ENCODE data around the gene OOSP2.
"Not testable (repeated sequence)": the region's sequence is repeated elsewhere in the genome, so short reads cannot be mapped to it uniquely, and the experiment has no call there.

OOSP2 gene, protein sequence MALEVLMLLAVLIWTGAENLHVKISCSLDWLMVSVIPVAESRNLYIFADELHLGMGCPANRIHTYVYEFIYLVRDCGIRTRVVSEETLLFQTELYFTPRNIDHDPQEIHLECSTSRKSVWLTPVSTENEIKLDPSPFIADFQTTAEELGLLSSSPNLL

DNA sequence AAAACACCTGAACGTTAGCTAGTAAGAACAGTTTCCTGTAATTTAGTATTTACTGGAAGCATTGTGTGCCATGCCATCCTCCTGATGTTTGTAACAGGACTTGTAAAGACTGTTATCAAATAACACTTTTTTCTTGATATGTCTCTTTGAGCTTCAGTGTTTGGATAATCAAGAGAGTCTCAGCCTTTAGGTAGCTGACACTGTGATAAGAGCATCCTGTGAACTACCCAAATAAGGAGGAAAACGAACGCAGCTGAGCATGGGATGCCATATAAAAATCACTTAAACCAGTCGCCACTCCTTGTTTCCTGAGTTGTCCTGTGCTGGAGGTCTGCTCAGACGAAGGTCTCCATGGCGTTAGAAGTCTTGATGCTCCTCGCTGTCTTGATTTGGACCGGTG lies at the start of gene OOSP2:
TSS of gene OOSP2 (plus strand) at position 301 of the 400 bp plus-strand sequence. CDS start at position 352, 51 bp downstream.
- no peak for DNase-seq (ENCODE audit: low read depth, low spot score)

DNA sequence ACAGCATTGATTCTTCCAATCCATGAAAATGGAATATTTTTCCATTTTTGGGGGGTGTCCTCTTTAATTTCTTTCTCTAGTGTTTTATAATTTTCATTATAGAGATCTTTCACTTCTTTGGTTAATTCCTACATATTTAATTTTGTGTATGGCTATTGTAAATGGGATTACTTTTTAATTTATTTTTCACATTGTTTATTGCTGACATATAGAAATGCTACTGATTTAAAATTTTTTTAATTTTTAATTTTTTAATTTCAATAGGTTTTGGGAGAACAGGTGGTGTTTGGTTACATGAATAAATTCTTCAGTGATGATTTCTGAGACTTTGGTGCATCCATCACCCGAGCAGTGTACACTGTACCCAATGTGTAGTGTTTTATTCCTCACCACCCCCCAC lies 49.8 kb upstream of the OOSP2 start:
- DNase-seq (ENCODE audit: low read depth, low spot score): no peak

DNA sequence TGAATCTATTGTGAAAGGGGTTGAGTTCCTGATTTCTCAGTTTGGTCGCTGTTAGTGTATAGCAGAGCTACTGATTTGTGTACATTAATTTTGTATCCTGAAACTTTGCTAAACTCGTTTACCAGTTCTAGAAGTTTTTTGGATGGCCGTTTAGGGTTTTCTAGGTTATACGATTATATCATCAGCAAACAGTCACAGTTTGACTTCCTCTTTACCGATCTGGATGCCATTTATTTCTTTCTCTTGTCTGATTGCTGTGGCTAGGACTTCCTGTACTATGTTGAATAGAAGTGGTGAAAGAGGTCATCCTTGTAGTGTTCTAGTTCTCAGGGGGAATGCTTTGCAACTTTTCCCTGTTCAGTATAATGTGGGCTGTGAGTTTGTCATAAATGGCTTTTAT lies 47.8 kb upstream of the OOSP2 start:
- no peak for DNase-seq (ENCODE audit: low read depth, low spot score)

DNA sequence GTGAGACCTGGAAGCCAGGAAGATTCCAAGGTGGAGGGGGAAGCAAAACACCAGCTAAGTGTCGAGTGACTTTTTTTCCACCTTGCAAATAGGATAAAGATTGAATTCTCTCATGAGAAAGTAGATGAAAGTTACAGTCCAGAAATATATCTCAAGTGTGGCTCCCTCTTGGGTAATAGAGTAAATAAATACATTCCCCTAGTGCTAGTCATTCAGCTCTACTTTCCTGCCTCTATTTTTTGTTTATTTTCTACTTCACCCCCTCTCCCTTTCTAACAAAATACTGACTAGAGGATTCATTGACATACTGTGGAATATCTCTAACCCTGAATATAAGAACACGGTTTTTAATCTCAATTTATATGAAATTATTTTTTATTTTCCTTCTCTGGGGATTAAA lies 42.4 kb upstream of the OOSP2 start:
- no peak for DNase-seq (ENCODE audit: low read depth, low spot score)

DNA sequence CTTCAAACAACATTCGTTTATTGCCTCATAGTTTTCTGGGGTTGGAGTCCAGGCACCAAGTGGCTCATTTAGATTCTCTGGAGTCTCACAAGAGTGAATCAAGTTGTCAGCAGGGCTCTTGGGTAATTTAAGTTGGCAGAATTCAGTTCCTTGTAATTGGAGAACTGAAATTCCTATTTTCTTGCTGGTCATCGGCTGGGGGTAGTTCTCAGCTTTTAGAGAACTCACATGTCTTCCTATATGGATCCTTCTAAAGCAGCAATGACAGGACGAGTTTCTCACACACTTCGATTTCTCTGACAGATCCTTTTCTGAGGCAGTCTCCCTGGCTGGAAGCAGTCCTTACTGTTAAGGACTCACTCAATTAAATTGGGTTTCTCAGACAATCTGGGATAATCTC lies 40.5 kb upstream of the OOSP2 start:
- DNase-seq (ENCODE audit: low read depth, low spot score): no peak

DNA sequence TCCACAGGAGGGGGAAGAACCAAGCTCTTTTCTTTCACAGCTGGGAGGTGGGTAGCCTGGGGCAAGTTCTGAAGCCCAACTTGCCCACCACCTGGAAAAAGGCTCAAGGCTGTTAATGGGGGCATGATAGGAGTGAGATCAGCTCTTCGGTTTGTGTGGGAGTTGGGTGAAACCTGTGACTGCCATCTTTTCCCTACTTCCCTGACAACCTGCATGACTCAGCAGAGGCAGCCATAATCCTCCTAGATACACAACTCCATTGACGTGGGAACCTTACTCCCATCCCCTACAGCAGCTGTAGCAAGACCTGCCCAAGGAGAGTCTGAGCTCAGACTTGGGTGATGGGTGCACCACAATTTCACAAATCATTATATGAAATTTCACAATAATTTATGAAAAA lies 36.5 kb upstream of the OOSP2 start:
- no peak for DNase-seq (ENCODE audit: low read depth, low spot score)

DNA sequence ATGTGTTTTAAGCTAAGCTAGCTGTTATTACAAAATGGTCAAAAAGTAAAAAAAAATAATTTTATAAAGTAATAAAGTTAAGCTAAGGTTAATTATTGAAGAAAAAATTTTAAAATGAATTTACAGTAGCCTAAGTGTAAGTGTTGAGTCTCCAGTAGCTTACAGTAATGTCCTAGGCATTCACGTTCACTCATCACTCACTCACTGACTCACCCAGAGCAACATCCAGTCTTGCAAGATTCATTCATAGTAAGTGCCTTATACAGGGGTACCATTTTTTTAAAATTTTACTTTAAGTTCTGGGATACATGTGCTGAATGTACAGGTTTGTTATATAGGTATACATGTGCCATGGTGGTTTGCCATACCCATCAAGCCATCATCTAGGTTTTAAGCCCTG lies 34.8 kb upstream of the OOSP2 start:
- no peak for DNase-seq (ENCODE audit: low read depth, low spot score)

DNA sequence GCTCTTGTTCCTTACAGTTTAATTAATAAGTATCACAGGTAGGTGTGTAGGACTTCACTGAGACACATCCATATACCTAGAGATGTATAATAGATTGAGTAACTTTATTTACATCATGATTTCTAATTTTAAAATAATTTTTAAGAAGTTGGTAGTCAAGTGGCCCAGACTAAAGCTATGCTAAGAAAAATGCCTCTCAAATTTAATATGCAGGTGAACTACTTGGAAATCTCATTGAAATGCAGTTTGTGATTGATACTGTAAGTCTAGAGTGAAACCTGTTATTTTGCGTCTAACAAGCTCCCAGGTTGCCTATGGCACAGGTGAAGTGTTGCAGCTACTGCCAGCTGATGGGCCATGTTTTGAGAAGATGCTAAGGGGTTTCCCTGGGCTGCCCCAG lies 23.3 kb upstream of the OOSP2 start, which contains the start of gene OOSP4B:
TSS of gene OOSP4B (plus strand) at position 301 of the 400 bp plus-strand sequence.
- no peak for DNase-seq (ENCODE audit: low read depth, low spot score)

DNA sequence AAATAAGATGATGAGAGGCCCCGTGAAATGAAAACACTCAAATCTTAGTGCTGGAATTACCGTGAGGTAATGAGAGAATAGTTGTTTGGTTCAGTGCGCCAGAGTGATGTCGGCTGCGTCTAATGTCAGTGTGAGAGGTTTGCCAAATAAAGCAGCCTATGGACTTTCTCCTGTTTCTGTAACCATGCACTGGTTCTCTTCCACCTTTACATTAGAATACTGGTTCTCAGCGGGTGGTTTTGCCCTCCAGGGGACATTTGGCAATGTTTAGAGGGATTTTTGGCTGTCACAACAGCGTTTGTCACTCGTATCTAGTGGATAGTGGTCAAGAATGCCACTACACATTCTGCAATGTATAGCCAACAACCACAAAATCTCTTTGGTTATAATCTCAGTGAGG lies 22.2 kb upstream of the OOSP2 start:
- DNase-seq (ENCODE audit: low read depth, low spot score): no peak

DNA sequence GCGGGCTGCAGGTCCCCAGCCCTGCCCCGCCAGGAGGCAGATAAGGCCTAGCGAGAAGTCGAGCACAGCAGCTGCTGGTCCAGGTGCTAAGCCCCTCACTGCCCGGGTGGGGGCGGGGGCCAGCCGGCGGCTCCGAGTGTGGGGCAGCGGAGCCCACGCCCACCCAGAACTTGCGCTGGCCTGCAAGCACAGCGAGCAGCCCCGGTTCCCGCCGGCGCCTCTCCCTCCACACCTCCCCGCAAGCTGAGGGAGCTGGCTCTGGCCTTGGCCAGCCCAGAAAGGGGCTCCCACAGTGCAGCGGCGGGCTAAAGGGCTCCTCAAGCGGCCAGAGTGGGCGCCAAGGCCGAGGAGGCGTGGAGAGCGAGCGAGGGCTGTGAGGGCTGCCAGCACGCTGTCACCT lies 19.8 kb upstream of the OOSP2 start:
- DNase-seq (ENCODE audit: low read depth, low spot score): not testable (repeated sequence)

DNA sequence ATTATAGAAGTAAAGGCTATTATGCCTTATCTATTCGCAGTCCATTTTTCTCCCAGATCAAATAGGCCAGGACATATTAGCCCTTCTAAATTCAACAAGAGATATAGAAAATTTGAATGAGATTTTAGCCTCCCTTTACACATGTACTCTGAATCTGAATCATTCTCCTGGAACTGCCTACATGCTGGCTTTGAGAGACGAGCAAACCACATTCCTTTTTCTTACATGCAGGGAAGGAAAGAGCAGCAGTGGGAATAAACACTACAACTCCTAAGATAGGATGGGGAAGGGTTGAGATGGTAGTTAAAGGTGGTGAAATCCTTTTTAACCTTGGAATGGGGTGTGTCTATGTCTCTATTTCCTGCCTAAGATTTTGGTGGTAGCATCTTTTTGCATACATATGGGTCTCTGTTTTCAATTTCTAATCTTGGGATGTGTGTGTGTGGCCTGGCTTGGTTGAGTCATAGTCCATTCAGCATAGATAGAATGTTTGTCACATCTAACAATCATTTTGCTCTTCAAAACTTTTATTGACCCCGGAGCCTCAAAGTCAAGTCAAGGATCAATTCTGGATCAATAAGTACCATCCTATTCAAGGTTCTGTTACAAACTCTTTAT lies 11.1 kb upstream of the OOSP2 start:
- DNase-seq (ENCODE audit: low read depth, low spot score): no peak

DNA sequence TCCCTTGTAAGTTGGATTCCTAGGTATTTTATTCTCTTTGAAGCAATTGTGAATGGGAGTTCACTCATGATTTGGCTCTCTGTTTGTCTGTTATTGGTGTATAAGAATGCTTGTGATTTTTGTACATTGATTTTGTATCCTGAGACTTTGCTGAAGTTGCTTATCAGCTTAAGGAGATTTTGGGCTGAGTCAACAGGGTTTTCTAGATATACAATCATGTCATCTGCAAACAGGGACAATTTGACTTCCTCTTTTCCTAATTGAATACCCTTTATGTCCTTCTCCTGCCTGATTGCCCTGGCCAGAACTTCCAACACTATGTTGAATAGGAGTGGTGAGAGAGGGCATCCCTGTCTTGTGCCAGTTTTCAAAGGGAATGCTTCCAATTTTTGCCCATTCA lies 10.2 kb downstream of the OOSP2 start:
- DNase-seq (ENCODE audit: low read depth, low spot score): not testable (repeated sequence)

DNA sequence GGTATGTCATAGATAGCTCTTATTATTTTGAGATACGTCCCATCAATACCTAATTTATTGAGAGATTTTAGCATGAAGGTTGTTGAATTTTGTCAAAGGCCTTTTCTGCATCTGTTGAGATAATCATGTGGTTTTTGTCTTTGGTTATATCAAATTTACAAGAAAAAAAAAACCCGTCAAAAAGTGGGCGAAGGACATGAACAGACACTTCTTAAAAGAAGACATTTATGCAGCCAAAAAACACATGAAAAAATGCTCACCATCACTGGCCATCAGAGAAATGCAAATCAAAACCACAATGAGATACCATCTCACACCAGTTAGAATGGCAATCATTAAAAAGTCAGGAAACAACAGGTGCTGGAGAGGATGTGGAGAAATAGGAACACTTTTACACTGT lies 10.6 kb downstream of the OOSP2 start:
- not testable (repeated sequence) for DNase-seq (ENCODE audit: low read depth, low spot score)

DNA sequence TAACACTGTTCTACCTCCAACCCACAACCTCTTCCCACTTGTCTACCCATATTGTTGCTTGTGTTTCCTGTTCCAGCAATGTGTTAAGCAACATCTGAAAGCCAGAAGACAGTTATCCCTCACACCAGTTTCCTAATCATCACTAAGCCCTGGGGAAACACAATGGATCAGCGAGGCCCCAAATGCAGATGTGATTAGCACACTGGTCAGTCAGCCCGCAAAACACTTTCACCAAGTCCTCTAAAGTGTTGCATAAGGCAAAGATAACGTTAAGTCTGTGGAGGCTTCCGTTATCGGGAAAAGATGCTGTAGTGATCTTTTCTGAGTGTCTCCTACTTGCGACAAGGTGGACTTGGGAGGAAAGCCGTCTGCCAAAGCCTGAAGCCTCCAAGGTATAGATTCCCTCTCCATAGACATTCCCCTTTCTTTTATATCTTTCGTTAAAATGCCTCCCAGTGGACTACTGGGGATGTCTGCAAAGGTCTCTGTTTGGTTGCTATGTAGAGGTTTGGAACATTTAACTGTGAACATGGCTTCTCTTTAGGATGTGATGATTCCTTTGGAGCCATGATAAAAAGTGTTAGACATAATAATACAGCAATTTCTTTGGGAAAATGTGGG lies 16.2 kb downstream of the OOSP2 start, which contains the start of gene MS4A3:
TSS of gene MS4A3 (plus strand) at position 317 of the 621 bp plus-strand sequence. CDS start 4,496 bp downstream, outside the sequence.
- no peak for DNase-seq (ENCODE audit: low read depth, low spot score)

DNA sequence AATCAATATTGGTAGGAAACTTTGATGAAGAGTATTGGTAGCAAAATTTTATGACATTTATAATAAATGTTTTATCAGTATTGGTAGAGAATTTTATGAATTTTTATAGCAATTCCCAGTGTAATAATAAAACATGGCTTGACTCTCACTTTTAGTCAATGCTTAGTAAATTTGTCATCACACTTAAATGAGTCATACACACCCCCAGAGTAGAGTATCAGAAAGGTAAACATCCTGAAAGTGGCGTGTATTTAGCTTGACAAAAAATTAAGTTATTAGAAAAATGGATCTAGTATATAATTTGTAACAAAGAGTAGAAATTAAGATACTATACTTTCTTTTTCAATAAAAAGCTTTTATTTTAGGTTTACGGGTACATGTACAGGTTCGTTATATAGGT lies 18.8 kb downstream of the OOSP2 start:
- no peak for DNase-seq (ENCODE audit: low read depth, low spot score)

DNA sequence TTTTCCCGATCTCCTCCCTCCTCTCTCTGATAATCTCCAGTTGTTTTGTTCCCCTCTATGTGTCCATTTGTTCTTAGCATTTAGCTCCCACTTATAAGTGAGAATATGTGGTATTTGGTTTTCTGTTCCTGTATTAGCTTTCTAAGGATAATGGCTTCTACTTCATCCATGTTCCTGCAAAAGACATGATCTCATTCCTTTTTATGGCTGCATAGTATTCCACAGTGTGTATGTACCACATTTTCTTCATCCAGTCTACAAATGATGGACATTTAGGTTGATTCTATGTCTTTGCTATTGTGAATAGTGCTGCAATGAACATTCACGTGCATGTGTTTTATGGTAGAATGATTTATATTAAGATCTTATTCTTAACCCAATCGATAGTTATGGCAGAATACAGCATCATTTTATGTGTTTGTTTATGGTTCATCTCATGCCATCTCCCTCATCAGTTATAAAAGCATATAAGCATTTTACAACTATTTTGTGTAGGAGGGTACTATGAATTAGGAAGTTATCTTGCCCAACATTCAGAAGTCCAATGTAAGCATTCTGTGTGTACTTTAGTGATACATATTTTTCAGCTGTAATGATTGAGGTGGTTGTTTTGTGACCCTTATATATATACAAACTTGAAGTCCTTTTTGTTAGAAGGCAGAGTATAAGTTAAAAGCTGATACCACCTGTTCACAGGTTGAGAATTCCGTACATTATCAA lies 19.5 kb downstream of the OOSP2 start:
- DNase-seq (ENCODE audit: low read depth, low spot score): no peak

DNA sequence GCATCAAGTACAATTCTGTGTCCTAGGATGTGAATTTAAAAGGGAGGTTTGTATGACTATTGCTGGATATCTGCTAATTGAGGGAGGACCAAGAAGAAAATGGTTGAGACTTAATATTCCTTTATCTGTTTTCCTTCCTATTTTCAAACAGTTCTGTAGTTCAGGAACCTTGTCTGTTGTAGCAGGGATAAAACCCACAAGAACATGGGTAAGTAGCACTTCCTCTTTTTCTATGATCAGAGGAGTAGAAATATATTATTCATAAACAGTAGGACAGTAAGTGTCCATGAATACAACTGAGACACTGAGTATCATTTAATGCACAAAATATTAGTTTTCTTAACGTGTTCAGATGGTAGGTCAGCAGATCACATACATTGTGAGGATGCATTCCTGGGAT lies 23.9 kb downstream of the OOSP2 start:
- DNase-seq (ENCODE audit: low read depth, low spot score): no peak

DNA sequence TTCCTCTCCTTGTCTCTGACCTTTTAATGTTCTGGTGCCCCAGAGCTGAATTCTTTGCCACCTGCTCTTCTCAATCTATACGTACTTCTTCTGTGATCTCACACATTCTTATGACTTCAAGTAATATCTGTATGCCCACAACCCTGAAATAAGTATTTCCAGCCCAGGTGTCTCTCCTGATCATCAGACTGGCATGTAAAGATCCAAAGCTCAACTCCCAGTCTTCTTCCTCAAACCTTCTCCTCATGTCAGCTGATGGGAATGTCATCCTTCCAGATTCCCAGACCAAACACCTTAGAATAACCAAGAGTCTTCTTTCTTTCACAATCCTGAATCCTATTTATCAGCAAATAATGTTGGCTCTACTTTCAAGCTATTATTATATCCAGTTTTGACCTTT lies 25.6 kb downstream of the OOSP2 start:
- no peak for DNase-seq (ENCODE audit: low read depth, low spot score)

DNA sequence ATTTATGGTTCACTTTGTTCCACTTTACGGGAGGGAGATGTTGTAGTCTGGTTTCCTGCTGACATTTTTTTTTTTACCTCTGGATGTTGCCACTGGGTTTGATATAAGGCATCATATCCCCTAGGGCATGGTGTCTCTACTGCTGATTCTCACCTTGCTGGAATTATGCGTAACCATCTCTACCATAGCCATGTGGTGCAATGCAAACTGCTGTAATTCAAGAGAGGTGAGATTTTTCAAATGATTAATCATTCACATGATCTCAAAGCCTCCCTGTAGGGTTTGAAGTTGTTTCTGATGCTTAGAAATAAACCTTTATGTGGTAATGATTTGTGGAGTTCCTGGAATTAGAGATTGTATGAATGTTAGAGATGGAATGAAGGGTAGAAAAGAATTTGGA lies 29.2 kb downstream of the OOSP2 start:
- DNase-seq (ENCODE audit: low read depth, low spot score): no peak

DNA sequence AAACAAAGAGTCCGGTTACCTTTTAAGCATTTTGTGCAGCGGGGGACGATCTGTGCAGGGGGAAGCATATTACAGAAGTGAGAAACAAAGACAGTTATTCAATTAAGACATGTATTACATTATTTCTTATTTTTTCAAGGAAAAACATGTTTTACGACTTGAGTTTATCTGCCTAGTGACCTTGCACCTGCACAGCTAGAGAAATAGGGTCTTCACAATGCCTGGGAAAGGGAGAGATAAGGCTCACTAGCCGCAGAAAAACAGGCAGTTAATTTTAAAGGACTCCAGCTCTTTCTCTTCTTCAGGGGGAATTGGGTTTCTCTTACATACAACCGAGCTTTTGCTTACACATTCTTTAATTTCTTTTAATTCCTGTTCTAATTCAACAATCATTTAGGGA lies 31.4 kb downstream of the OOSP2 start:
- DNase-seq (ENCODE audit: low read depth, low spot score): not testable (repeated sequence)

DNA sequence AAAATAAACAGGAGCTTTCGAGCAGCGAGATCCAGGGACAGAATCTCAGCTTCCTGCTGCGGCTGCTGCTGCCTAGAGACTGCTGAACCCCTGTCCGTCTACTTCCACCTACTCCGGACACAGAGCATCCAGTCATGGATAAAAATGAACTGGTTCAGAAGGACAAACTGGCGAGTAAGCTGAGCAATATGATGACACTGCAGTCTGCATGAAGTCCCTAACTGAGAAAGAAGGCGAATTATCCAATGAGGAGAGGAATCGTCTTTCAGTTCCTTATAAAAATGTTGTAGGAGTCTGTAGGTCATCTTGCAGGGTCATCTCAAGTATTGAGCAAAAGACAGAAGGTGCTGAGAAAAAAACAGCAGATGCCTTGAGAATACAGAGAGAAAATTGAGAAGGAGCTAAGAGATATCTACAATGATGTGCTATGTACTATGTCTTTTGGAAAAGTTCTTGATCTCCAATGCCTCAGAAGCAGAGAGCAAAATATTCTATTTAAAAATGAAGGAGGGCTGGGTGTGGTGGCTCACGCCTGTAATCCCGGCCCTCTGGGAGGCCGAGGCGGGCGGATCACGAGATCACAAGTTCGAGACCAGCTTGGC lies 37.1 kb downstream of the OOSP2 start:
- DNase-seq (ENCODE audit: low read depth, low spot score): no peak

DNA sequence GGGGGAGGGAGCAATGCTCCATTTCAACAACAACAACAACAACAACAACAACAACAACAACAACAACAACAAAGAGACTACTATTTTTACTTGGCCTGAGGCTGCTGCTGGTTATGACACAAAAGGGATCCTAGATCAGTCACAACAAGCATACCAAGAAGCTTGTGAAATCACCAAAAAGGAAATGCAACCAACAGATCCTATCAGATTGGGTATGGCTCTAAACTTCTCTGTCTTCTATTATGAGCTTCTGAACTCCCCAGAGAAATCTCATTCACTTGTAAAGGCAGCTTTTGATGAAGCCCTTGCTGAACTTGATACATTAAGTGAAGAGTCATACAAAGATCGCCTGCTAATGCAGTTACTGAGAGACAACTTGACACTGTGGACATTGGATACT lies 37.8 kb downstream of the OOSP2 start:
- DNase-seq (ENCODE audit: low read depth, low spot score): no peak

Data from activated naive CD8-positive, alpha-beta T cell treated with anti-CD3 and anti-CD28 coated beads, Interleukin-2, amount 50 U/mL, for 16 hours (primary cell).